GM23248 (cell line): ENCODE results near the gene ZNF469.

ENCODE experiments used
- EZH2 ChIP-seq: fragments of 200-600 bp; sonication (generic); IDR thresholded peaks from 2 replicates; pipeline ENCODE4 v1.6.1; 2018; ENCODE audit warnings: antibody characterized with exemption, mild to moderate bottlenecking; ENCODE audit not compliant: insufficient read depth, poor library complexity, severe bottlenecking
- EZH2phosphoT487 ChIP-seq: fragments of 200-600 bp; sonication (generic); IDR thresholded peaks from 2 replicates; pipeline ENCODE4 v1.6.1; 2018; ENCODE audit warnings: antibody characterized with exemption, moderate library complexity, mild to moderate bottlenecking, low read depth; ENCODE audit not compliant: insufficient read depth

DNA sequence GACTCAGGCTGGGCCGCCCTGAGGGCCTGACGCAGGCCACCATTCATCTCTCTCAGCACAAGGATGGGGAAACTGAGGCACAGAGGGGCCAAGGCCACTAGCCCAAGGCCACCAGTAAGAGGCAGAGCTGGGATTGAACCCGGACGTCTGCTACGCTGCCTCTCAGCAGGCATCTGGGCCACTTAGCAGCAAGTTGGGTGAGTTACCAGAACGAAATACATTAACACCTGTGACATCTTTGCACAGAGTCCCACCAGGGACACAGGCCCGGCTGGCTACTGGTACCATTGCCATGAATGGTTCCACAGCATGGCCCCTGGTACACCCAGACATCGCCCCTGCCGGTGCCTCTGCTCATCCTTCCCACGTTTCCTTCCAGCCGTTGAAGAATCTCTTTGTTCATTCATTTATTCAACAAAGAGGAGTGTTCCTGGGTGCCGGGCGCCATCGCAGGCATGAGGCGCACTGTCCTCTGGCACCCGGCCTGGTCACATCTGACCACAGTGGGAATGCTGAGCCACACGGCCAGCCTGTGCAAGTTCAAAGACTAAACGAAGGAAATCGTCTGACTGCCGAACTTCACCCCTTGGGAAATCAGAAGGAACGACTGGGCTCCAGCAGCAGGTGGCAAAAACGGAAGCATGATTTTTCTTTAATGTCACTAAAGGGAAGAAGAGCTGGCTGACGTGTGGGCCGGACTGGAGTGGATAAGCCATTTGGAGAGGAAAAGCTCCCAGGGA, 7.4 kb upstream of the ZNF469 start:
- TF ChIP-seq EZH2 (no peak), EZH2phosphoT487 (no peak)
